ENCODE measurements around the gene STK11. TPM values are rescaled to one million over a fixed set of nuclear protein-coding genes. Genes with fewer than 3 reads are reported as not detected.

STK11 gene
- total RNA-seq, 4 donors from 2014 or later = 52.5 to 91.2 (median 68.7) TPM

GRCh38 chr19:1269065-1269477 lies 63.5 kb downstream of the STK11 start, which contains the start of gene CIRBP:
Gene CIRBP, plus strand, starts transcription at chr19:1269332. Its CDS starts 1,602 bp downstream, at chr19:1270934.
- no peaks in the 10 kb centered on the region for H3K27me3 ChIP-seq
- peak within 1 kb of the TSS; percentile 72 to 81 (median 77) for H3K4me3 ChIP-seq
- peaks cover 6 to 34% (median 27%) of the 10 kb centered on the region in 3 donors for H3K36me3 ChIP-seq
- no peaks in the 10 kb centered on the region for H3K9me3 ChIP-seq
- H3K27ac ChIP-seq = peak within 1 kb of the TSS; percentile 93 to 100 (median 98)
- peak; percentile 100 for DNase-seq (ENCODE audit: low spot score in 2 of 2)
- 0% methylated on average over 10 to 11 of the region's 50 CpGs for WGBS, 2 donors
- H3K4me1 ChIP-seq = peaks cover 11 to 90% (median 80%) of the 10 kb centered on the region in 4 donors
- TF ChIP-seq, protein P1, sequence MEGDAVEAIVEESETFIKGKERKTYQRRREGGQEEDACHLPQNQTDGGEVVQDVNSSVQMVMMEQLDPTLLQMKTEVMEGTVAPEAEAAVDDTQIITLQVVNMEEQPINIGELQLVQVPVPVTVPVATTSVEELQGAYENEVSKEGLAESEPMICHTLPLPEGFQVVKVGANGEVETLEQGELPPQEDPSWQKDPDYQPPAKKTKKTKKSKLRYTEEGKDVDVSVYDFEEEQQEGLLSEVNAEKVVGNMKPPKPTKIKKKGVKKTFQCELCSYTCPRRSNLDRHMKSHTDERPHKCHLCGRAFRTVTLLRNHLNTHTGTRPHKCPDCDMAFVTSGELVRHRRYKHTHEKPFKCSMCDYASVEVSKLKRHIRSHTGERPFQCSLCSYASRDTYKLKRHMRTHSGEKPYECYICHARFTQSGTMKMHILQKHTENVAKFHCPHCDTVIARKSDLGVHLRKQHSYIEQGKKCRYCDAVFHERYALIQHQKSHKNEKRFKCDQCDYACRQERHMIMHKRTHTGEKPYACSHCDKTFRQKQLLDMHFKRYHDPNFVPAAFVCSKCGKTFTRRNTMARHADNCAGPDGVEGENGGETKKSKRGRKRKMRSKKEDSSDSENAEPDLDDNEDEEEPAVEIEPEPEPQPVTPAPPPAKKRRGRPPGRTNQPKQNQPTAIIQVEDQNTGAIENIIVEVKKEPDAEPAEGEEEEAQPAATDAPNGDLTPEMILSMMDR (IDR thresholded peaks at IDR 0.05) = peak in 1 of 5 experiments; percentile 46
- TF ChIP-seq EP300 (IDR thresholded peaks at IDR 0.05) (peak; percentile 90 to 99), POLR2A (IDR thresholded peaks at IDR 0.05) (peak; percentile 97 to 100)

DNA sequence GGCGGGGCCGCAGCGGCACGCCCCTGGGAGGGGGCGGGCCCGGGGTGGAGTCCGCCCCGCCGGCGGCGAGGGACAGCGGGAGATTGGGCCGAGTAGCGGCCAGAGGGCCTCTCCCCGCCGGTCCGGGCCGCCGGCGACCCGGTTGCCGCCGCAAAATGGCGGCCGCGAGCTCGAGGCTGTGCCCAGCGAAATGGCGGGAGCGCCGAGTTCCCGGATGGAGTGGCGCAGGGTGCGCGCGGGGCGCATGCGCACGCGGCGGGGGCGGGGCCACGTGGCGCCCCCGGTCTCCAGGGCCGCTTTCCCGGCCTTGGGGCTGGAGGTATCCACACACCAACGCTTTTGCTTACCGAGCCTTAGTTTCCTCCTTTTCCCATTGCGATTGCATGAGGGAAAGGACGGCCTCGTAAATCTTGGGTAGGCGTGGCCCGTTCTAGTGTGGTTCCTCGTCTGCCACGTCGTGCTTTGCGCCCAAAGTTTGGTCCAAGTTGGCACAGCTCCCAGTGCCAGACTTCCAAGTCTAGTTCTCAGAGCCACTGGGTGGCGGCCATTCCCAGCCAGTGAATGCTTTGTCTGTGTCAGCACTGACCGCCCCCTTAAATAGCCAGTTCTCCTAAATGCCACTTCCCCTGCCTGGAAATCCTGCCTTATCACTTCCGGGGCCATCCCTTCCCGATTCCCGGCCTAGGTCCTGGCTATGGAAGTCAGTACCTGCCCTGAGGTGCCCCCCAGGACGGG lies 64.1 kb downstream of the STK11 start:
- DNase-seq (ENCODE audit: low spot score in 2 of 2) = peak; percentile 72
- TF ChIP-seq POLR2A (IDR thresholded peaks at IDR 0.05) (no peak), EP300 (IDR thresholded peaks at IDR 0.05) (peak in 1 of 2 donors; percentile 75)
- TF ChIP-seq, protein P1 (IDR thresholded peaks at IDR 0.05) = peak in 2 of 5 experiments; percentile 18 to 27
- Histone ChIP-seq H3K36me3 (peaks cover 6 to 40% (median 33%) of the 10 kb centered on the region in 3 donors), H3K27me3 (no peaks in the 10 kb centered on the region), H3K4me3 (peak overlapping the region; percentile 72 to 81 (median 77)), H3K9me3 (no peaks in the 10 kb centered on the region), H3K27ac (peak overlapping the region; percentile 93 to 100 (median 98)), H3K4me1 (peaks cover 11 to 90% (median 86%) of the 10 kb centered on the region in 4 donors)
- 0% methylated on average over 17 to 49 of the region's 64 CpGs for WGBS, 2 donors

DNA sequence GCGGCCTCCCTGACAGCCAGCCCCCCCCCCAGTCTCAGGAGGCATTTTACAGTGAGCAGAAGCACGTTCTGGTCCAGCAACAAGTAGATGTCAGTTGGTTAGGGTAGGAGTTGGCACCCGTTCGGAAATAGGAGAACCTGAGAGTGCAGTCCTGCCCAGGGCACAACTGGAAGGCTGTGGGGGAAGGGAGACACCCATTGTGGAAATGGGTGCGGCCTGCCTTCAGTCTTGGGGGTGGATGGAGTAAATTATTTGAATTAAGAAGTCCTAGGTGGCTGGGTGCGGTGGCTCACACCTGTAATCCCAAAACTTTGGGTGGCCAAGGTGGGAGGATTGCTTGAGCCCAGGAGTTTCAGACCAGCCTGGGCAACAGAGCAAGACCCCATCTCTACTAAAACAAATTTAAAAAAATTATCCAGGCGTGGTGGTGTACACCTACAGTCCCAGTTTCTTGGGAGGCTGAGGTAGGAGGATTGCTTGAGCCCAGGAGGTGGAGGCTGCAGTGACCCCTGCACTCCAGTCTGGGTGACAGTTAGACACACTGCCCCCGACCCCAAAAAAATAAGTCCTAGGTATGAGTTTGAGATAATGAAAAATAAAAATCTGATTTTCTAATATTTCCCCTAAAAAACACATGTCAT lies 64.8 kb downstream of the STK11 start:
- H3K9me3 ChIP-seq = no peaks in the 10 kb centered on the region
- H3K27ac ChIP-seq = peak overlapping the region; percentile 93 to 100 (median 98)
- peak overlapping the region; percentile 72 to 81 (median 77) for H3K4me3 ChIP-seq
- TF ChIP-seq, protein P1 (IDR thresholded peaks at IDR 0.05) = peak in 1 of 5 experiments; percentile 4
- no peak for TF ChIP-seq EP300 (IDR thresholded peaks at IDR 0.05)
- peaks cover 11 to 88% (median 86%) of the 10 kb centered on the region in 4 donors for H3K4me1 ChIP-seq
- WGBS, 2 donors = 25 to 29% methylated on average over 7 to 8 of the region's 8 CpGs
- no peak for DNase-seq (ENCODE audit: low spot score in 2 of 2)
- H3K27me3 ChIP-seq = no peaks in the 10 kb centered on the region
- H3K36me3 ChIP-seq = peaks cover 6 to 44% (median 38%) of the 10 kb centered on the region in 3 donors

- peaks cover 11 to 83% (median 80%) of the 10 kb centered on the region in 4 donors for H3K4me1 ChIP-seq
- peak overlapping the region; percentile 93 to 100 (median 98) for H3K27ac ChIP-seq
- TF ChIP-seq EP300 (IDR thresholded peaks at IDR 0.05) (no peak), POLR2A (IDR thresholded peaks at IDR 0.05) (no peak)
- TF ChIP-seq, protein P1 (IDR thresholded peaks at IDR 0.05) = no peak
These were observed 65.4 kb downstream of the STK11 start for GRCh38 chr19:1270854-1271527.

More at GRCh38 chr19:1270854-1271527, 65.4 kb downstream of the STK11 start:
- Histone ChIP-seq H3K4me3 (peak overlapping the region; percentile 72 to 81 (median 77)), H3K36me3 (peaks cover 6 to 44% (median 38%) of the 10 kb centered on the region in 3 donors), H3K9me3 (no peaks in the 10 kb centered on the region), H3K27me3 (no peaks in the 10 kb centered on the region)
- no peak for DNase-seq (ENCODE audit: low spot score in 2 of 2)
- 60 to 67% methylated on average over 26 of the region's 26 CpGs for WGBS, 2 donors
